ENCODE data around the gene RCN2.
A peak's percentile ranks its signal among the peaks of the same experiment; 100 is the strongest.

RCN2 gene

DNA sequence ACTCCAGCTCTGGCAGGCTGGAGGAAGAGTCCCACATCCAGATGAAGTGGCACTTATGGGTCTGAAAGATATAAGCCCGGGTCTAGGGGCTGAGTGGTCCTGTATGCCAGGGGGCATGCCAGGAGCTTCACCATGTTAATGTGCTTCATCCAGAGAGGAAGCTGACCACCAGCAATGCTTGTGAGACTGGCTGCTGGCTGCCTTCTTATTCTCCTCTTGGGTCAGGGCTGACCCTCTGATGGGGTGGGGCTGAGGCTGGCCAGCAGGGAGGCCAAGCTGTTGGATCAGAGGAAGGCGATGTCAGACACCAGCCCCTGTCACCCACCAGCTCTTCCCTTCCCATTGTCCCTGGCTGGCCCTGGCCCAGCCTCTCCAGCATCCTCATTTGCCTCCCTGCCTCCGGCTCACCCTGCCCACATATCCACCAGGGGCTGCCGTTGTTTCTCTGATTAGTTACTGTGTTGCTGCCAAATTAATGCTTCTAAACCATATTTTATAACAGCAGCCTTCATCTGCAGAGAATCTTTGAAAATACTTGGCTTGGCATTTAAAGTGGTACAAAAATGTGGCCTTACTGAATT lies 43.0 kb downstream of the RCN2 start:
- H3K27me3 Mint-ChIP-seq = no peaks in the 10 kb centered on the region
- DNase-seq (no peak), ATAC-seq (no peak)
- peaks cover 25% of the 10 kb centered on the region for H3K4me1 Mint-ChIP-seq
- no peaks in the 10 kb centered on the region for H3K36me3 Mint-ChIP-seq (ENCODE audit: low read depth)
- H3K9me3 Mint-ChIP-seq = peaks cover 4% of the 10 kb centered on the region
- H3K4me3 Mint-ChIP-seq = no peak overlapping the region
- no peak overlapping the region for H3K27ac Mint-ChIP-seq

DNA sequence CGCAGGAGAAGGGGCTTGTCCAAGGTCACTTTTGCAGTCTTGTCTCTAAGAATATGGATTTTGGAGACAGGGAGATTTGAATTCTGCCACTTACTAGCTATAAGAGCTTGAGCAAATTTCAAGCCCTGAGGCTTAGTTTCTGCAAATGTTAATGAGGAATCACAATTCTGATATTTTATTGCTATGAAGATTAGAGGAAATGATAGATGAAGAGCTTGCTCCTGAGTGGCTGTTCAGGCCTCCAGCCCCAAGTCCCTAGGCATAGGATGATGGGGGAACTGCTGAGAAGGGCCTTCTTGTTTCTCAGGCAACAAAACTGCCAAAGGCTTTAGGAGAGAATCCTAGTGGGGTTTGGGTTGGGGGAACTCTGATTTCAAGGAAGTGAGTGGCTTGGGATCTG lies 44.6 kb downstream of the RCN2 start:
- Mint-ChIP-seq H3K9me3 (peaks cover 4% of the 10 kb centered on the region), H3K27ac (no peak overlapping the region), H3K36me3 (ENCODE audit: low read depth) (peaks cover 2% of the 10 kb centered on the region), H3K4me1 (peaks cover 25% of the 10 kb centered on the region), H3K27me3 (no peaks in the 10 kb centered on the region), H3K4me3 (no peak overlapping the region)
- ATAC-seq (no peak), DNase-seq (no peak)

DNA sequence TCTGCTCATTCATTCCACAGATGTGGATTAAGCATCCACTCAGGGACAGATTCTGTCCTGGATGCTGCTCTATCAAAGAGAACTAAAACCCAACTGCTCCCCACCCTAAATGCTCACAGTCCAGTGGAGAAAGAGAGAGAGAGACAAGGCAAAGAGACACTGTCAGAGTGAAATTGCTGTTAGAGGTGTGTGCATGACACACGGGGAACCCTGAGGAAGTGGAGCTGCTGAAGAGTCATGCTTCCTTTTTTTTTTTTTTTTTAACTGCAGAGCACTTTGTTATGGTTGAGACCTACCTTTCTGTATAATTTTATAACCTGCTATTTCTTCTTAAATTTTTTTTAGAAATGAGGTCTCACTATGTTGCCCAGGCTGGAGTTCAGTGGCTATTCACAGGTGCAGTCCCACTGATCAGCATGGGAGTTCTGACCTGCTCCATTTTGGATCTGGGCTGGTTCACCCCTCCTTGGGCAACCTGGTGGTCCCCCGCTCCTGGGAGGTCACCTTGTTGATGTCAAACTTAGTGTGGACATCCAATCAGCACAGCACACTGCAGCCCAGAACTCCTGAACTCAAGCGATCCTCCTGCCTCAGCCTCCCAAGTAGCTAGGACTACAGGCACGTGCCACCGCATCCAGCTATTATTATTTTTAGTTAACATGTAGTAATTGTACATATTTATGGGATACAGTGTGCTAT lies 45.2 kb downstream of the RCN2 start:
- Mint-ChIP-seq H3K36me3 (ENCODE audit: low read depth) (peaks cover 2% of the 10 kb centered on the region), H3K4me3 (no peak overlapping the region), H3K9me3 (peaks cover 4% of the 10 kb centered on the region), H3K4me1 (peaks cover 25% of the 10 kb centered on the region), H3K27me3 (no peaks in the 10 kb centered on the region), H3K27ac (no peak overlapping the region)
- DNase-seq = no peak
- peak; percentile 79 for ATAC-seq

DNA sequence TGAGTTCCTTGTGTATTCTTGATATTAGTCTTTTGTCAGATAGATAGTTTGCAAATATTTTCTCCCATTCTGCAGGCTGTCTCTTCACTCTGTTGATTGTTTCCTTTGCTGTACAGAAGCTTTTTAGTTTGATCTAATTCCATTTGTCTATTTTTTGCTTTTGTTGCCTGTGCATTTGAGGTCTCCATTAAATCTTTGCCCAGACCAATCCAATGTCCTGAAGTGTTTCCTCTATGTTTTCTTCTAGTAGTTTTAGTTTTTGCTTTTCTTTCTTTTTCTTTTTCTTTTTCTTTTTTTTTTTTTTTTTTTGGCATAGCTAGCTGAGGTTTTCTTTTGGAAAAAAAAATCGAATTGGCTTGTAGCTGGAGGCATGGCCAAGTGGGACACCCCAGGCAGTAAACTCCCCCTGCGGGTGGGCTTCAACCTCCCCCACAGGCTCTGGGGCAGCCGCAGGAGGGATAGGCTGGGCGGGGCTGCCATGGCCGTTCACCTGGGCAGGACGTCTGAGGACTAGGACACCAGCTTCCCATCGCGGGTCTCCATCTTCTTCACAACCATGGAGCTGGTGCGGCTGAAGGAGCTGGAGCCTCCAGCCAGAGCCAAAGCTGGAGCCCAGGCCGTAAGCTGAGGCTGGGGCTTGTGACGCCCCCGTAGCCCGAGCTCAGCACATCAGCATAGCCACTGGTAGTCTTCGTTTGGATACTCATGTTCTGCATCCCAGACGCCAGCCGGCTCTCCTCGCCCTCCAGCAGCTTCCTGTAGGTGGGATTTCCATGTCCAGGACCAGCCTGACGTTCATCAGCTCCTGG lies 47.2 kb downstream of the RCN2 start:
- Mint-ChIP-seq H3K4me1 (peaks cover 26% of the 10 kb centered on the region), H3K27me3 (no peaks in the 10 kb centered on the region), H3K27ac (no peak overlapping the region), H3K36me3 (ENCODE audit: low read depth) (peaks cover 2% of the 10 kb centered on the region), H3K4me3 (no peak overlapping the region), H3K9me3 (peaks cover 4% of the 10 kb centered on the region)
- ATAC-seq (no peak), DNase-seq (no peak)

GRCh38 chr15:76979331-76979925 lies 47.9 kb downstream of the RCN2 start:
- no peak for ATAC-seq
- Mint-ChIP-seq H3K4me3 (no peak overlapping the region), H3K9me3 (peaks cover 4% of the 10 kb centered on the region), H3K36me3 (ENCODE audit: low read depth) (peaks cover 2% of the 10 kb centered on the region), H3K27ac (no peak overlapping the region), H3K27me3 (no peaks in the 10 kb centered on the region), H3K4me1 (peaks cover 22% of the 10 kb centered on the region)
- DNase-seq = no peak

GRCh38 chr15:76979996-76980520 lies 48.5 kb downstream of the RCN2 start:
- Mint-ChIP-seq H3K27me3 (no peaks in the 10 kb centered on the region), H3K9me3 (peaks cover 4% of the 10 kb centered on the region), H3K36me3 (ENCODE audit: low read depth) (peaks cover 2% of the 10 kb centered on the region), H3K27ac (no peak overlapping the region), H3K4me3 (no peak overlapping the region), H3K4me1 (peaks cover 22% of the 10 kb centered on the region)
- ATAC-seq (no peak), DNase-seq (no peak)

GRCh38 chr15:76982356-76982755 lies 50.8 kb downstream of the RCN2 start:
- Mint-ChIP-seq H3K27ac (no peak overlapping the region), H3K4me1 (peaks cover 23% of the 10 kb centered on the region), H3K9me3 (peaks cover 4% of the 10 kb centered on the region), H3K36me3 (ENCODE audit: low read depth) (peaks cover 2% of the 10 kb centered on the region), H3K27me3 (no peaks in the 10 kb centered on the region), H3K4me3 (no peak overlapping the region)
- ATAC-seq (no peak), DNase-seq (no peak)

- Mint-ChIP-seq H3K9me3 (peaks cover 4% of the 10 kb centered on the region), H3K36me3 (ENCODE audit: low read depth) (peaks cover 2% of the 10 kb centered on the region), H3K4me1 (peaks cover 25% of the 10 kb centered on the region), H3K4me3 (no peak overlapping the region), H3K27ac (no peak overlapping the region), H3K27me3 (no peaks in the 10 kb centered on the region)
- DNase-seq (no peak), ATAC-seq (no peak)
Measured at GRCh38 chr15:76982756-76983155, 51.2 kb downstream of the RCN2 start.

GRCh38 chr15:76983590-76984375 lies 52.2 kb downstream of the RCN2 start:
- Mint-ChIP-seq H3K4me3 (no peak overlapping the region), H3K27ac (peak overlapping the region; percentile 49), H3K27me3 (peaks cover 1% of the 10 kb centered on the region), H3K4me1 (peaks cover 31% of the 10 kb centered on the region), H3K9me3 (no peaks in the 10 kb centered on the region), H3K36me3 (ENCODE audit: low read depth) (peaks cover 2% of the 10 kb centered on the region)
- no peak for ATAC-seq
- DNase-seq = no peak

DNA sequence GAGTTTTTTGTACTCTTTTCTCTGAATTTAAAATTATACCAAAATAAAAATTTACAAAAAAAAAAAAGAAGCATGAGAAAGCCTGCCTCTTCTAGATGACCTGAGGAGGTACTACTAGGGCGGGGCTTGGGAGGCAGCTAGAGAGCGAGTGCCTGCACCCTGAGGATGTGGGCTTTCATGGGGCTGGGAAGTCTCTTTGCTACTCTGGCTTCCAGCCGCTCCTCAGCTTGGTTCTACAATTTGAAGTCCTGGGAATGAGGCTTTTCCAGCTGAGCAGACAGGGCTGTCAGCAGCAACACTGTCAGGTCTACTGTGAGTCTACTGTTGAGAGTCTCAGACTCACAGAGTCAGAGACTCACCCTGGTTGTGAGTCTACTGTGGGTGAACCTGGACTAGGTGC lies 55.2 kb downstream of the RCN2 start:
- peaks cover 1% of the 10 kb centered on the region for H3K27me3 Mint-ChIP-seq
- no peaks in the 10 kb centered on the region for H3K9me3 Mint-ChIP-seq
- no peak overlapping the region for H3K4me3 Mint-ChIP-seq
- peak overlapping the region; percentile 99 for H3K27ac Mint-ChIP-seq
- peaks cover 48% of the 10 kb centered on the region for H3K4me1 Mint-ChIP-seq
- DNase-seq = no peak
- ATAC-seq = no peak
- no peaks in the 10 kb centered on the region for H3K36me3 Mint-ChIP-seq (ENCODE audit: low read depth)

- peak overlapping the region; percentile 99 for H3K27ac Mint-ChIP-seq
- H3K4me3 Mint-ChIP-seq = no peak overlapping the region
- no peak for ATAC-seq
- H3K9me3 Mint-ChIP-seq = no peaks in the 10 kb centered on the region
- DNase-seq = no peak
- H3K4me1 Mint-ChIP-seq = peaks cover 44% of the 10 kb centered on the region
- H3K27me3 Mint-ChIP-seq = peaks cover 1% of the 10 kb centered on the region
- H3K36me3 Mint-ChIP-seq (ENCODE audit: low read depth) = no peaks in the 10 kb centered on the region
Measured at GRCh38 chr15:76987276-76987675, 55.7 kb downstream of the RCN2 start.

GRCh38 chr15:76987896-76988860 lies 56.6 kb downstream of the RCN2 start:
- peak overlapping the region; percentile 99 for H3K27ac Mint-ChIP-seq
- no peaks in the 10 kb centered on the region for H3K36me3 Mint-ChIP-seq (ENCODE audit: low read depth)
- H3K27me3 Mint-ChIP-seq = peaks cover 1% of the 10 kb centered on the region
- peak; percentile 90 for ATAC-seq
- peaks cover 52% of the 10 kb centered on the region for H3K4me1 Mint-ChIP-seq
- peak overlapping the region; percentile 73 for H3K4me3 Mint-ChIP-seq
- peak; percentile 71 for DNase-seq
- H3K9me3 Mint-ChIP-seq = no peaks in the 10 kb centered on the region
